BJ (cell line): Measurements from ENCODE around the gene UNC79. TPM values are rescaled to one million over a fixed set of nuclear protein-coding genes. Genes with fewer than 3 reads are reported as not detected.
"Not testable (repeated sequence)": the region's sequence is repeated elsewhere in the genome, so short reads cannot be mapped to it uniquely, and the experiment has no call there.

Source experiments
- CTCF ChIA-PET: fragments of 350-600 bp; formaldehyde crosslinking; extraction: SDS; loops from one replicate; lab custom pipeline; 2021; ENCODE audit warnings: antibody characterized with exemption, inconsistent platforms; lab: Yijun Ruan, JAX
- POLR2A ChIA-PET: fragments of 300-600 bp; sonication (Branson Sonifier 250); formaldehyde crosslinking; extraction: SDS; loops from one replicate; lab custom pipeline; 2021; ENCODE audit warnings: antibody characterized with exemption; lab: Charles Lee
- DNase-seq: peaks from one replicate; pipeline ENCODE4 v3.0.0-alpha.2; 2011; ENCODE audit warnings: low read depth
- H3K27me3 ChIP-seq: 2 replicates; pipeline ENCODE4 v1.6.0; 2011; ENCODE audit warnings: low read length; ENCODE audit not compliant: control insufficient read depth, insufficient read depth
- H3K36me3 ChIP-seq: 2 replicates; pipeline ENCODE4 v1.5.1; 2011; ENCODE audit warnings: low read length; ENCODE audit not compliant: control insufficient read depth, insufficient read depth
- H3K4me3 ChIP-seq: 2 replicates; pipeline ENCODE4 v1.5.1; 2011; ENCODE audit warnings: low read depth, mild to moderate bottlenecking, control low read depth, low read length
- polyA plus RNA-seq: library from polyadenylated mRNA; depleted of rRNA; stranded (reverse); fragments of >200 nt; gene quantifications from 2 replicates; pipeline ENCODE4 v1.2.3, GENCODE V29; 2011
- TF ChIP-seq, protein P1 (sequence below): IDR thresholded peaks from 2 replicates; pipeline ENCODE4 v1.5.1; 2011; ENCODE audit warnings: low read depth, mild to moderate bottlenecking, control low read depth, inconsistent platforms, low read length, moderate library complexity; ENCODE audit not compliant: insufficient read depth

The UNC79 gene
- polyA plus RNA-seq, 1 experiment = 0.04 TPM

DNA sequence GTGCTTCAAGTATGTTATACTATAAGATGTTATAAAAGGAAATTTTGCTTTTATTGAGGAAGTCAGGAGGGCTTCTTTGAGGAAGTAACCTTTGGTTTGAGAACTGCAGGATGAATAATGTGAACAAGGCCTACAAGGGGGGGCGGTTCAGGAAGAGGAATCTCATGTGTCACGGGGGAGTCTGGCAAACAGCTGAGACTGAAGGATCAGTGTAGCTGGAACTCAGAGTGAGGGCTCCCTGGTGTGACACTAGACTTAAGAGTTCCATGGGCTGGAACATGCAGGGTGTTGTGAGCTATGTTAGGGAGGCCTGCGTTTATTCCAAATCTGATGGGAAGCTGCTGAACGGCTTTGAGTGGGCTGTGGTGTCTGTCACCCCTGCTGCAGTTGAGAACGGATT is 62.3 kb downstream of the UNC79 start:
- CTCF ChIA-PET = no interaction called here
- no peak for DNase-seq
- TF ChIP-seq, protein P1, sequence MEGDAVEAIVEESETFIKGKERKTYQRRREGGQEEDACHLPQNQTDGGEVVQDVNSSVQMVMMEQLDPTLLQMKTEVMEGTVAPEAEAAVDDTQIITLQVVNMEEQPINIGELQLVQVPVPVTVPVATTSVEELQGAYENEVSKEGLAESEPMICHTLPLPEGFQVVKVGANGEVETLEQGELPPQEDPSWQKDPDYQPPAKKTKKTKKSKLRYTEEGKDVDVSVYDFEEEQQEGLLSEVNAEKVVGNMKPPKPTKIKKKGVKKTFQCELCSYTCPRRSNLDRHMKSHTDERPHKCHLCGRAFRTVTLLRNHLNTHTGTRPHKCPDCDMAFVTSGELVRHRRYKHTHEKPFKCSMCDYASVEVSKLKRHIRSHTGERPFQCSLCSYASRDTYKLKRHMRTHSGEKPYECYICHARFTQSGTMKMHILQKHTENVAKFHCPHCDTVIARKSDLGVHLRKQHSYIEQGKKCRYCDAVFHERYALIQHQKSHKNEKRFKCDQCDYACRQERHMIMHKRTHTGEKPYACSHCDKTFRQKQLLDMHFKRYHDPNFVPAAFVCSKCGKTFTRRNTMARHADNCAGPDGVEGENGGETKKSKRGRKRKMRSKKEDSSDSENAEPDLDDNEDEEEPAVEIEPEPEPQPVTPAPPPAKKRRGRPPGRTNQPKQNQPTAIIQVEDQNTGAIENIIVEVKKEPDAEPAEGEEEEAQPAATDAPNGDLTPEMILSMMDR = no peak
- no peak overlapping the region for H3K4me3 ChIP-seq
- H3K36me3 ChIP-seq = no peaks in the 10 kb centered on the region
- H3K27me3 ChIP-seq = no peaks in the 10 kb centered on the region
- POLR2A ChIA-PET = no interaction called here

DNA sequence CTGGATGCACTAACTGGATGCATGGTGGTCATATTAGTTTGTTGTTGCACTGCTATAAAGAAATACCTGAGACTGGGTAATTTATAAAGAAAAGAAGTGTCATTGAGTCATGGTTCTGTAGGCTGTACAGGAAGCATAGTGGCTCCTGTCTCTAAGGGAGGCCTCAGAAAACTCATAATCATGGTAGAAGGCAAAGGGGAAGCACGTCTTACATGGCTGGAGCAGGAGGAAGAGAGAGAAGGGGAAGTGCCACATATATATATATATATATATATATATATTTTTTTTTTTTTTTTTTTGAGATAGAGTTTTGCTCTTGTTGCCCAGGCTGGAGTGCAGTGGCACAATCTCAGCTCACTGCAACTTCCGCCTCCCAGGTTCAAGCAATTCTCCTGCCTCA is 62.9 kb downstream of the UNC79 start:
- H3K27me3 ChIP-seq, H3K4me3 ChIP-seq, POLR2A ChIA-PET, DNase-seq, H3K36me3 ChIP-seq, CTCF ChIA-PET: not testable (repeated sequence)

DNA sequence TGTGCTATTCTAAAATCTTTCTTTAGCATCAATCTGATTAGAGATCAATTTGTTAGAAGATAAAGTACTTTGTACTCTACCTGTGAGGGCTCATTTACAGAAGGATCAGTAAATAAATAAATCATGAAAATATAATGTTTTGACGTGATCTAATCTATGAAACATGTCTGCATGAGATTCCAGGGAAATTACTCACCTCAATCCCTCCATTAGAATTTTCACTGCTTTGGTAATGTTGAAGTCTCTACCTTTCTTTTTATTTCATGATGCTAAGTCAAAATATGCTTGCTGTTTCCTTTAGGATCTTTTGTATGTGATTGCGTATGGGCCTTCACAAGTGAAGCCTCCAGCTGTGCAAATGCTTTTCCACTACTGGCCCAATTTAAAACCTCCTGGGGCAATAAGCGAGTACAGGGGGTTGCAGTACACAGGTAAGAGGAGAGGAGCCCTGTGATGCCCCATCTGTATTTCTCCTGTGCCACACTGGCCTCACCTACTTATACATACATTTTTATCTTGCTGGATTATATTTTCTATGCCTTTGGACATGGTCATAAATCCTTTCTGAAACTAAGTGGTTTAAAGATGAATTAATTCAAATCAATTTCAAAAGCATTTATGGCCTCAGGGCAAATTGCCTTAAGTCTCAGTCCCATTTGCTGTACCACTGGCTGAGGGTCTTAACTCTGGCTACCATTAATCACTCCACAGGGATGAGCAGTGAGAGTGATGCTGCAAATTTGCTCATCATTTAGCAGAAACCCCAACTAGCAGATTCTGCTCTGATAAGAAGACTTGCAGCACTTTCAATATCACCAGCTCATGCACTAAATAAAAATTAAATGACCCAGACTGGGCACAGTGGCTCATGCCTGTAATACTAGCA is 66.4 kb downstream of the UNC79 start:
- no peaks in the 10 kb centered on the region for H3K27me3 ChIP-seq
- ChIA-PET POLR2A (interaction anchor here (0.7 kb wide), 1 partner anchor 312 kb away, joined by 5 read pairs; the partner anchor contains the start of gene MOAP1), CTCF (no interaction called here)
- no peak overlapping the region for H3K4me3 ChIP-seq
- H3K36me3 ChIP-seq = no peaks in the 10 kb centered on the region
- no peak for DNase-seq
- TF ChIP-seq, protein P1 = no peak

- TF ChIP-seq, protein P1 = no peak
- ChIA-PET CTCF (no interaction called here), POLR2A (no interaction called here)
- H3K36me3 ChIP-seq = no peaks in the 10 kb centered on the region
- DNase-seq = no peak
- no peaks in the 10 kb centered on the region for H3K27me3 ChIP-seq
- H3K4me3 ChIP-seq = no peak overlapping the region
These were observed 79.3 kb downstream of the UNC79 start for GRCh38 chr14:93510056-93510455.

DNA sequence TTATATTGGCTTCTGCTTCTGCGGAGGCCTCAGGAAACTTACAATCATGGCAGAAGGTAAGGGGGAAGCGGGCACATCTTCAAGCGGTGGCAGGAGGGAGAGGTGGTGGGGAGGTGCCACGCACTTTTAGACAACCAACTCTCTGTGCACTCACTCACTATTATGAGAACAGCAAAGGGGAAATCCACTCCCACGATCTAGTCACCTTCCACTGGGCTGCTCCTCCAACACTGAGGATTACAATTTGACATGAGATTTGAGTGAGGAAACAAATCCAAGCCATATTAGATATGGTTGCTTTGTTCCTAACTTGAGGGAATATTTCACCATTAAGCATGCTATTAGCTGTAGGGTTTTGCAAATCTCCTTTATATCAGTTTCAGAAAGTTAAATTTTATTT is 80.3 kb downstream of the UNC79 start:
- TF ChIP-seq, protein P1 = no peak
- CTCF ChIA-PET = no interaction called here
- Histone ChIP-seq H3K36me3 (no peaks in the 10 kb centered on the region), H3K27me3 (no peaks in the 10 kb centered on the region), H3K4me3 (no peak overlapping the region)
- DNase-seq = no peak
- POLR2A ChIA-PET = no interaction called here
